ENCODE results near the gene TRIM52. TPM values are rescaled to one million over a fixed set of nuclear protein-coding genes. Genes with fewer than 3 reads are reported as not detected.
A peak's percentile ranks its signal among the peaks of the same experiment; 100 is the strongest.
"Not testable (repeated sequence)": the region's sequence is repeated elsewhere in the genome, so short reads cannot be mapped to it uniquely, and the experiment has no call there.

Gene TRIM52
- total RNA-seq, 2 experiments from 2014 or later = 10.9 to 11.7 TPM

GRCh38 chr5:181219262-181220177 is 41.4 kb downstream of the TRIM52 start:
- Mint-ChIP-seq H3K36me3 (peaks cover 9% of the 10 kb centered on the region), H3K9me3 (no peaks in the 10 kb centered on the region), H3K4me1 (ENCODE audit: low read depth) (peaks cover 45% of the 10 kb centered on the region), H3K27me3 (peaks cover 9% of the 10 kb centered on the region), H3K4me3 (peak overlapping the region; percentile 35), H3K27ac (peak overlapping the region; percentile 19)
- intact Hi-C loops (cut with micrococcal nuclease) = loop anchor here (5.0 kb wide), 1 partner anchor 1522 kb away; the partner anchor contains the start of gene CANX
- no peak for DNase-seq
- ChIA-PET CTCF (interaction anchor here (1.0 kb wide), 1 partner anchor 31 kb away, joined by 3 read pairs; no protein-coding TSS in a partner anchor), POLR2A (no interaction called here)

- Mint-ChIP-seq H3K27me3 (peaks cover 9% of the 10 kb centered on the region), H3K27ac (peak overlapping the region; percentile 72), H3K9me3 (no peaks in the 10 kb centered on the region), H3K36me3 (peaks cover 9% of the 10 kb centered on the region), H3K4me1 (ENCODE audit: low read depth) (peaks cover 43% of the 10 kb centered on the region), H3K4me3 (peak overlapping the region; percentile 78)
- POLR2A ChIA-PET = no interaction called here
- intact Hi-C loops (cut with micrococcal nuclease) = loop anchor here (1.0 kb wide), 3 partner anchors 11 to 45 kb away; no protein-coding TSS in a partner anchor
- CTCF ChIA-PET = no interaction called here
- DNase-seq = no peak
Measured at GRCh38 chr5:181218795-181219124, 42.2 kb downstream of the TRIM52 start.

GRCh38 chr5:181217803-181218062 is 43.2 kb downstream of the TRIM52 start:
- H3K4me3 Mint-ChIP-seq = peak overlapping the region; percentile 78
- DNase-seq = peak; percentile 59
- H3K4me1 Mint-ChIP-seq (ENCODE audit: low read depth) = peaks cover 43% of the 10 kb centered on the region
- H3K27me3 Mint-ChIP-seq = peaks cover 9% of the 10 kb centered on the region
- intact Hi-C loops (cut with micrococcal nuclease) = loop anchor here (1.0 kb wide), 3 partner anchors 10 to 44 kb away; no protein-coding TSS in a partner anchor
- ChIA-PET CTCF (no interaction called here), POLR2A (no interaction called here)
- H3K27ac Mint-ChIP-seq = peak overlapping the region; percentile 72
- no peaks in the 10 kb centered on the region for H3K9me3 Mint-ChIP-seq
- H3K36me3 Mint-ChIP-seq = peaks cover 9% of the 10 kb centered on the region

DNA sequence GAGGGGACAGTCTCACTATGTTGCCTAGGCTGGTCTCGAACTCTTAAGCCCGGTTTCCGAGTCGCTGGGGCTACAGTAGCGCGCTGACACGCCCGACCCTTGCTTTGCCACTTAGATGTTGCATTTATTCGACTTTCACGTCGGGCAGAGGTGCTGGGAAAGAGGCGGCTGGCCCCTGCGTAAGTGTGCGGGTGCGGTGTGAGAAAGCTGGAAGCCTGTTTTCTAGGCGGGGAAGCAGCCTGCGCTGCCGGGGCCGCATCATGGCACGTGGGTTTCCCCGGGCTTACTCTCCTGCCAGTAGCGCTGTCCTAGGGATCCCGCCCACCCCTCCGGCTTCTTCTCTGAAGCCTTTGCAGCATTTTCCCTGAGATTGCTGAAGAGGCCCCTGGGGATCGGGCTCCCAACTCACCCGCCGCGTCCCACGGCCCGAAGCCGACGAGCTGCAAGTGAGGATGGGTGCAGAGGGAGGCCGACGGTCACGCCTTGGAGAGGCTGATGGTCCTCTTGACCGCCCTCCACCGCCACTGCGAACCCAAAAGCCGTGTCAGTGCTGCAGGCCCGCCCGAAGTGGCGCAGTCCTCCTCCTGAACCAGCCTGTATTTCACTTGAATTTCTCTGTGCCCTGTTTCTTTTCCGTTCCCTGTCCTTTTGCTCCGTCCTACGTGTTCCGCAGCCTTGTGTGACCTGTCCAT is 43.7 kb downstream of the TRIM52 start:
- Mint-ChIP-seq H3K36me3 (peaks cover 8% of the 10 kb centered on the region), H3K27me3 (peaks cover 8% of the 10 kb centered on the region), H3K27ac (peak overlapping the region; percentile 72), H3K9me3 (no peaks in the 10 kb centered on the region), H3K4me1 (ENCODE audit: low read depth) (peaks cover 42% of the 10 kb centered on the region), H3K4me3 (peak overlapping the region; percentile 78)
- CTCF ChIA-PET = interaction anchor here (1.7 kb wide), 1 partner anchor 10 kb away, joined by 9 read pairs; no protein-coding TSS in a partner anchor
- DNase-seq = peak; percentile 76
- POLR2A ChIA-PET = interaction anchor here (2.0 kb wide), 1 partner anchor 10 kb away, joined by 13 read pairs; no protein-coding TSS in a partner anchor
- intact Hi-C loops (cut with micrococcal nuclease) = no loop called here

- H3K4me1 Mint-ChIP-seq (ENCODE audit: low read depth) = peaks cover 33% of the 10 kb centered on the region
- H3K27ac Mint-ChIP-seq = peak overlapping the region; percentile 64
- H3K4me3 Mint-ChIP-seq = peak overlapping the region; percentile 78
- no peaks in the 10 kb centered on the region for H3K9me3 Mint-ChIP-seq
- peaks cover 3% of the 10 kb centered on the region for H3K27me3 Mint-ChIP-seq
- H3K36me3 Mint-ChIP-seq = peaks cover 3% of the 10 kb centered on the region
- peak; percentile 59 for DNase-seq
- intact Hi-C loops (cut with micrococcal nuclease) = no loop called here
- CTCF ChIA-PET = interaction anchor here (1.7 kb wide), 1 partner anchor 9 kb away, joined by 9 read pairs; no protein-coding TSS in a partner anchor
- POLR2A ChIA-PET = interaction anchor here (0.6 to 2.0 kb wide), 3 partner anchors 9 to 44 kb away, joined by 3 to 13 read pairs (median 3); partner anchors contain the start of genes TRIM52 and TRIM7
Measured at GRCh38 chr5:181215997-181216989, 44.6 kb downstream of the TRIM52 start.

DNA sequence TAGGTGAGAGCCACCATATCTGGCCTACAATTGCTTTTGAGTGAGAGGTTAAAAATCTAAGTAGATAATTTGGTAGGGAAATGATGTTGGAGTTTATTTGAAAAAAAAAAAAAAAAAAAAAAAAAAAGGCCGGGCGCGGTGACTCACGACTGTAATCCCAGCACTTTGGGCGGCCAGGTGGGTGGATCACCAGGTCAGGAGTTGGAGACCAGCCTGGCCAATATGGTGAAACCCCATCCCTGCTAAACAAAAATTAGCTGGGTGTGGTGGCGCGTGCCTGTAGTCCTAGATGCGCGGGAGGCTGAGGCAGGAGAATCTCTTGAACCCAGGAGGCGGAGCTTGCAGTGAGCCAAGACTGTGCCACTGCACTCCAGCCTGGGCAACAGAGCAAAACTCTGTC is 46.7 kb downstream of the TRIM52 start:
- H3K36me3 Mint-ChIP-seq; DNase-seq; H3K27me3 Mint-ChIP-seq; intact Hi-C loops (cut with micrococcal nuclease); H3K9me3 Mint-ChIP-seq; POLR2A ChIA-PET; CTCF ChIA-PET; H3K27ac Mint-ChIP-seq; H3K4me3 Mint-ChIP-seq: not testable (repeated sequence)
- H3K4me1 Mint-ChIP-seq (ENCODE audit: low read depth) = peaks cover 17% of the 10 kb centered on the region

DNA sequence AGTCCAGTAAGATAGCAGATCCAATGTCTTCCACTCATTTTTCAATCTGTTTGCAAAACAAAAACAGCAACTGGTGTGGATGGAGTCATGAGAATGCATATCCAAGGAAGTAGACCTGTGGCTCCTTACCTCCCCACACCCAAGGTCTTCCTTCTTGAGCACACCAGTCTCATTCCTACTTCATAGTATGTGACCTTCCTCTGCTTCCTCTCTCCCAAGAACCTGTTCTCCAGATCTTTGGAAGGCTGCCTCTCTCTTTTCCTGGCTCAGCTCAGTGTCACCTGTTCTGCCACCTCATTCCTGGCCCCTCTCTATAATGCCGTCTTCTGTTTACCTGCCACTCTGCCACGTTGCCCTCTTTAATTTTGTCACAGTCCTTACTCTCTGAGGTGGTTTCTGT is 48.0 kb downstream of the TRIM52 start:
- Mint-ChIP-seq H3K36me3 (no peaks in the 10 kb centered on the region), H3K4me3 (no peak overlapping the region), H3K27me3 (no peaks in the 10 kb centered on the region), H3K27ac (no peak overlapping the region), H3K4me1 (ENCODE audit: low read depth) (peaks cover 17% of the 10 kb centered on the region), H3K9me3 (no peaks in the 10 kb centered on the region)
- intact Hi-C loops (cut with micrococcal nuclease) = no loop called here
- DNase-seq = no peak
- POLR2A ChIA-PET = no interaction called here
- CTCF ChIA-PET = no interaction called here

- Mint-ChIP-seq H3K4me1 (ENCODE audit: low read depth) (peaks cover 19% of the 10 kb centered on the region), H3K4me3 (no peak overlapping the region), H3K36me3 (peaks cover 4% of the 10 kb centered on the region), H3K27me3 (peaks cover 4% of the 10 kb centered on the region), H3K27ac (no peak overlapping the region), H3K9me3 (no peaks in the 10 kb centered on the region)
- DNase-seq = no peak
- intact Hi-C loops (cut with micrococcal nuclease) = no loop called here
- CTCF ChIA-PET = no interaction called here
- POLR2A ChIA-PET = interaction anchor here (1.1 kb wide), 2 partner anchors 22 to 23 kb away, joined by 3 read pairs; no protein-coding TSS in a partner anchor
Measured at GRCh38 chr5:181212080-181212479, 48.9 kb downstream of the TRIM52 start.

GRCh38 chr5:181211208-181211607 is 49.7 kb downstream of the TRIM52 start:
- Mint-ChIP-seq H3K27me3 (peaks cover 9% of the 10 kb centered on the region), H3K36me3 (peaks cover 10% of the 10 kb centered on the region), H3K27ac (no peak overlapping the region), H3K4me1 (ENCODE audit: low read depth) (peaks cover 21% of the 10 kb centered on the region), H3K9me3 (no peaks in the 10 kb centered on the region), H3K4me3 (no peak overlapping the region)
- intact Hi-C loops (cut with micrococcal nuclease) = no loop called here
- ChIA-PET CTCF (no interaction called here), POLR2A (interaction anchor here (1.1 kb wide), 2 partner anchors 21 to 24 kb away, joined by 3 read pairs; no protein-coding TSS in a partner anchor)
- DNase-seq = no peak

DNA sequence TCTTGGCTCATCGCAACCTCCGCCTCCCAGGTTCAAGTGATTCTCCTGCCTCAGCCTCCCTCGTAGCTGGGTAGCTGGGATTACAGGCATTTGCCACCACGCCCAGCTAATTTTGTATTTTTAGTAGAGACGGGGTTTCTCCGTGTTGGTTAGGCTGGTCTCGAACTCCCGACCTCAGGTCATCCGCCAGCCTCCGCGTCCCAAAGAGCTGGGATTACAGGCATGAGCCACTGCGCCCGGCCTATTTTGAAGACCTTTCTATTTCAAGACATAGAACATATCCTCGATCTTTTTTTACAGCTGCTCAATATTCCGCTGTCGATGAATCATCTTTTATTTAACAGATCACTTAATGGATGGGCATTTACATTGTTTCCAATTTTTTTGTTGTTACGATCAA is 50.2 kb downstream of the TRIM52 start:
- CTCF ChIA-PET; H3K27ac Mint-ChIP-seq; intact Hi-C loops (cut with micrococcal nuclease); DNase-seq; POLR2A ChIA-PET; H3K4me3 Mint-ChIP-seq; H3K36me3 Mint-ChIP-seq; H3K9me3 Mint-ChIP-seq: not testable (repeated sequence)
- H3K4me1 Mint-ChIP-seq (ENCODE audit: low read depth) = peaks cover 24% of the 10 kb centered on the region
- H3K27me3 Mint-ChIP-seq = peaks cover 13% of the 10 kb centered on the region

- H3K9me3 Mint-ChIP-seq; H3K4me3 Mint-ChIP-seq; DNase-seq; CTCF ChIA-PET; intact Hi-C loops (cut with micrococcal nuclease); POLR2A ChIA-PET; H3K27ac Mint-ChIP-seq; H3K36me3 Mint-ChIP-seq: not testable (repeated sequence)
- Mint-ChIP-seq H3K4me1 (ENCODE audit: low read depth) (peaks cover 27% of the 10 kb centered on the region), H3K27me3 (peaks cover 14% of the 10 kb centered on the region)
Measured at GRCh38 chr5:181210148-181210547, 50.8 kb downstream of the TRIM52 start.

All from activated CD4-positive, alpha-beta memory T cell treated with anti-CD3 and anti-CD28 coated beads for 36 hours (primary cell).